Esophagus muscularis mucosa (tissue), 4 donors: Measurements from ENCODE around the gene DNAJB4. TPM values are rescaled to one million over a fixed set of nuclear protein-coding genes. Genes with fewer than 3 reads are reported as not detected.

Source experiments
- small RNA-seq, 3 donors: library from RNA; depleted of rRNA; stranded (forward); fragments of <200 nt; gene quantifications; one replicate each; pipeline ENCODE3, GENCODE V24; 2016
- total RNA-seq, 4 donors: library from RNA; depleted of rRNA; stranded (reverse); fragments of >200 nt; gene quantifications; one replicate each; pipeline versions ENCODE4 v1.1.0 to v1.2.1, GENCODE V29; 2016

Gene DNAJB4
- total RNA-seq, 4 donors from 2014 or later: 62.6 to 79.7 (median 70.4) TPM

Small RNA genes lying within 50 kb of the gene (small RNA-seq; reads per million reads assigned to genes)
- gene AC103591.3: 0 reads per million in 3 donors

Other genes starting within 250 kb of the DNAJB4 start
- 10 to 100 TPM; 50.9 to 71.0 (median 59.2) TPM for gene USP33, start 245.1 kb upstream of the DNAJB4 start, total RNA-seq
- gene MIGA1, start 225.3 kb upstream of the DNAJB4 start, total RNA-seq: 10 to 100 TPM; 13.8 to 18.7 (median 16.1) TPM
- gene NEXN, start 116.3 kb upstream of the DNAJB4 start, total RNA-seq: 100 to 1,000 TPM; 153 to 272 (median 240) TPM
- gene FUBP1, start 25.9 kb upstream of the DNAJB4 start, total RNA-seq: 10 to 100 TPM; 48.2 to 86.8 (median 51.1) TPM
- 1 to 10 TPM; 4.5 to 8.7 (median 6.8) TPM for gene GIPC2, start 41.0 kb downstream of the DNAJB4 start, total RNA-seq